Duodenal mucosa (tissue), 2 donors: ENCODE results near the gene CYP2C8.

Experiments
- H3K27ac ChIP-seq: one replicate; pipeline ENCODE4 v1.7.0; 2013; ENCODE audit warnings: low read depth, low read length
- H3K27me3 ChIP-seq, 2 donors: one replicate each; pipeline ENCODE4 v1.7.0; 2013; ENCODE audit warnings: low read length in 2 of 2, control low read depth in 1 of 2; ENCODE audit not compliant: insufficient read depth in 2 of 2, control insufficient read depth in 1 of 2
- H3K36me3 ChIP-seq, 2 donors: one replicate each; pipeline ENCODE4 v1.7.0; 2013; ENCODE audit warnings: low read length in 2 of 2, control low read depth in 1 of 2; ENCODE audit not compliant: insufficient read depth in 2 of 2, control insufficient read depth in 1 of 2
- H3K4me1 ChIP-seq, 2 donors: one replicate each; pipeline ENCODE4 v1.7.0; 2013; ENCODE audit warnings: low read length in 2 of 2, control low read depth in 1 of 2; ENCODE audit not compliant: insufficient read depth in 2 of 2, control insufficient read depth in 1 of 2
- H3K4me3 ChIP-seq, 2 donors: one replicate each; pipeline ENCODE4 v1.7.0; 2013; ENCODE audit warnings: low read length in 2 of 2, low read depth in 1 of 2
- H3K9ac ChIP-seq, 2 donors: one replicate each; pipeline ENCODE4 v1.7.0; 2013; ENCODE audit warnings: low read length in 2 of 2, low read depth in 1 of 2
- H3K9me3 ChIP-seq, 2 donors: one replicate each; pipeline ENCODE4 v1.7.0; 2013; ENCODE audit warnings: low read length in 2 of 2, control low read depth in 1 of 2; ENCODE audit not compliant: control insufficient read depth in 1 of 2

Gene CYP2C8

DNA sequence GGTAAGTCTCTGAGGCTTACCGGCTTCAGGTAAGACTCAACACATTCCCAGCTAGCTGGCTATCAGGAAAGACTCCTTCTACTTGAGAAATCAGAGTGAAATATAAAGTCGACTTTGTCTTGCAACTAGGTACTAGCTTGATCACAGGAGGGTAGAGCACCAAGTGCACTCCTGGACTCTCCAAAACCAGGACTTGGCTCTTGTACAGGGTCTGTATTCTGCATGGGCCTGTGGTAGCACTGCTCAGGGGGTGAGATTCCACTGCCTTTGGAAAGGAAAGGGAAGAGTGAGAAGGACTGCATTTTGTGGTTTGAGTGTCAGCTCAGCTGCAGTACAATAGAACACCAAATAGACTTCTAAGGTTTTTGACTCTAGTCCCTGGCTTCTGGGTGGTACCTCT lies 19.4 kb downstream of the CYP2C8 start:
- Histone ChIP-seq H3K4me1 (no peaks in the 10 kb centered on the region), H3K4me3 (no peak overlapping the region), H3K9me3 (no peaks in the 10 kb centered on the region), H3K36me3 (no peaks in the 10 kb centered on the region), H3K9ac (no peak overlapping the region), H3K27me3 (no peaks in the 10 kb centered on the region), H3K27ac (no peak overlapping the region)

GRCh38 chr10:95048206-95048605 lies 21.1 kb downstream of the CYP2C8 start:
- Histone ChIP-seq H3K27ac (no peak overlapping the region), H3K36me3 (no peaks in the 10 kb centered on the region)

DNA sequence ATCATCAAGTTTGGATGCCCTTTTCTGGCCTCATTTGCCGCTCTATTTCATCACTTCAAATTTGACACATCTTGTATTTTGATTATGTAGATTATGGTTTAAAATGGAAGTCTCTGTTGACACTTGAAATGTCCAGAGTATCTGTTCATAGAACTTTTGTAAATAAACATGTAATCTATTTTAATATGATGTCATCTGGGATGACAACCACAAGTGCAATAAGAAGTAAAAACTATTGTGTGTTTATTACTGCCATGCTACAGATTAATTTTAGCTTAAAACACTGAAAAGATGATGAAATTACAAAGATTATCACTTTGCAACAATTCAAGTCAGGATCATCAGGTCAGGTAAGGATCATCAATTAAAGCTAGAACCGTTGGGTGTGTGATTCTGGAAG lies 30.0 kb downstream of the CYP2C8 start:
- Histone ChIP-seq H3K27ac (no peak overlapping the region), H3K9me3 (no peaks in the 10 kb centered on the region), H3K4me3 (no peak overlapping the region), H3K36me3 (no peaks in the 10 kb centered on the region), H3K9ac (no peak overlapping the region), H3K27me3 (no peaks in the 10 kb centered on the region), H3K4me1 (no peaks in the 10 kb centered on the region)

More at GRCh38 chr10:95048206-95048605, 21.1 kb downstream of the CYP2C8 start:
- no peaks in the 10 kb centered on the region for H3K27me3 ChIP-seq
- H3K4me1 ChIP-seq: no peaks in the 10 kb centered on the region
- H3K4me3 ChIP-seq: no peak overlapping the region
- H3K9me3 ChIP-seq: no peaks in the 10 kb centered on the region
- no peak overlapping the region for H3K9ac ChIP-seq

DNA sequence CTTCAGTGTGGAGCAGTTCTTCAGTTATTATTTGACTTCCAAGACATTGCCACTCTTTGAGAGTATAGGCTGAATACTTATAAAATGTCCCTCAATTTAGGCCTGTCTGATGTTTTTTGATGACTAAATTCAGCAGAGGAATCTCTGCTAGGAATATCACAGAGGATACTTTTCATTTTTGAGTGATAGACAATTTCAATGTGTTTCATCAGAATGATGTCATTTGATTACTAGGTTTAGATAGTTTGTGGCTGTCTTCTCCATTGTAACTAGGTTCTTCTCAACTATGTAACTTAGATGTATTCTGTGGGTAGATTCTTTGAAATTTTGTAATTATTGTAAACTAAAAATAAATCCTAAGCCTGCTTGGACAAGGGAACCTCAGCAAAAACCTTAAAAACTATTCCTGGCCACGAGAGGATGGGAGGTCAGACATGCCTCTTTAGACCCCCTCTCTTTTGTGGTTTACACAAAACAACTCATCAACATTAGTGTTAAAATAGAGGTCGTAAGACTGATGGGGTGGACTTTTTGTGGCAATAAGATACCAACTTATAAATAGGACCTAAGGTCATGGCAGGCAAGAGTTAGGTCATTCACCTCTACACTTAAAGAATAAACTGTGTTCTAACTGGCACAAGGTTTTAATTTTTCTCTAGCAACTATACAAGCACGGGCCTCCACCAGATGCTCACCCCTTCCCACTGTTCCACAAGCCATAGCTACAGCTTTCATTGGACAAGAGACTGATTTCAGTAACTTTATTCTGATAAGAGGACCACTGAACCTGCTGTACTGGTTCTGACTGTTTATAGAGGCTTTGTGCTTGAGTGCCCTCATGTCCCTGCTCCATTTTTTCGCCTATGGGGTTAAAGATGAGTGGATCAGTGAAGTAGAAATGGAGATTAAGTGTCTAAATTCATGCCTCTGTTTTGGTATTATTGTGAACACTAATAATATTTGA lies 33.7 kb downstream of the CYP2C8 start:
- Histone ChIP-seq H3K27me3 (no peaks in the 10 kb centered on the region), H3K27ac (no peak overlapping the region), H3K9me3 (no peaks in the 10 kb centered on the region), H3K4me3 (no peak overlapping the region), H3K4me1 (no peaks in the 10 kb centered on the region), H3K36me3 (no peaks in the 10 kb centered on the region), H3K9ac (no peak overlapping the region)

- Histone ChIP-seq H3K27me3 (no peaks in the 10 kb centered on the region), H3K9me3 (no peaks in the 10 kb centered on the region), H3K4me3 (no peak overlapping the region), H3K4me1 (no peaks in the 10 kb centered on the region), H3K9ac (no peak overlapping the region), H3K27ac (no peak overlapping the region), H3K36me3 (no peaks in the 10 kb centered on the region)
Measured at GRCh38 chr10:95034401-95034800, 34.9 kb downstream of the CYP2C8 start.

DNA sequence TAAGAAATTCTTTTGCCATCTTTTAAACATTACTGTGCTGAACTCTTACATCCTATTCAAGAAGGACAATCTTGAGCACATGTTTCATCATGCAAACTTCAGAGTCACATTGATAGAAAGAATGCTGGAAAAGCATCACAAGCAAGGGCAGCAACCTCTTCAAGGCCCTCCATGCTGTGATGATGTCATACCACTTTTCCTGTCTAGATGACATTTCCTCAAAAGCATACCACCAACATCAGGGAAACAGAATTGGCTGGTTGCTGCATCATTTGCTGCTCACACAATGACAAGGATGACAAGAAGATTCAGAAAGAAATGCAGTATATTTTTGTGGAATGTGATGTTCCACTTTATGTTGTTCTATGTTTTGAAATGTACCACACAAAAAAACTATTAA lies 37.6 kb downstream of the CYP2C8 start:
- Histone ChIP-seq H3K27ac (no peak overlapping the region), H3K4me3 (no peak overlapping the region), H3K36me3 (no peaks in the 10 kb centered on the region), H3K4me1 (no peaks in the 10 kb centered on the region), H3K27me3 (no peaks in the 10 kb centered on the region), H3K9me3 (no peaks in the 10 kb centered on the region), H3K9ac (no peak overlapping the region)

GRCh38 chr10:95026461-95026860 lies 42.8 kb downstream of the CYP2C8 start:
- Histone ChIP-seq H3K36me3 (no peaks in the 10 kb centered on the region), H3K4me3 (no peak overlapping the region), H3K9ac (no peak overlapping the region), H3K4me1 (no peaks in the 10 kb centered on the region), H3K27ac (no peak overlapping the region), H3K27me3 (no peaks in the 10 kb centered on the region), H3K9me3 (no peaks in the 10 kb centered on the region)

GRCh38 chr10:94997741-94998174 lies 71.5 kb downstream of the CYP2C8 start:
- no peaks in the 10 kb centered on the region for H3K27me3 ChIP-seq
- H3K9me3 ChIP-seq: no peaks in the 10 kb centered on the region
- no peak overlapping the region for H3K27ac ChIP-seq
- H3K4me3 ChIP-seq: no peak overlapping the region
- H3K4me1 ChIP-seq: no peaks in the 10 kb centered on the region
- no peak overlapping the region for H3K9ac ChIP-seq
- H3K36me3 ChIP-seq: no peaks in the 10 kb centered on the region

GRCh38 chr10:94992811-94993210 lies 76.5 kb downstream of the CYP2C8 start:
- H3K27me3 ChIP-seq: no peaks in the 10 kb centered on the region

GRCh38 chr10:94991243-94991888 lies 77.9 kb downstream of the CYP2C8 start:
- Histone ChIP-seq H3K4me3 (no peak overlapping the region), H3K9me3 (peaks cover 14 to 20% of the 10 kb centered on the region in 2 donors), H3K4me1 (no peaks in the 10 kb centered on the region), H3K36me3 (peaks cover 0 to 14% of the 10 kb centered on the region in 2 donors), H3K27ac (no peak overlapping the region), H3K9ac (no peak overlapping the region), H3K27me3 (no peaks in the 10 kb centered on the region)

More at GRCh38 chr10:94992811-94993210, 76.5 kb downstream of the CYP2C8 start:
- Histone ChIP-seq H3K9me3 (peaks cover 14 to 20% of the 10 kb centered on the region in 2 donors), H3K9ac (no peak overlapping the region), H3K36me3 (peaks cover 0 to 5% of the 10 kb centered on the region in 2 donors), H3K27ac (no peak overlapping the region), H3K4me3 (no peak overlapping the region), H3K4me1 (no peaks in the 10 kb centered on the region)
